ENCODE data around the gene CUL9.

The CUL9 gene

DNA sequence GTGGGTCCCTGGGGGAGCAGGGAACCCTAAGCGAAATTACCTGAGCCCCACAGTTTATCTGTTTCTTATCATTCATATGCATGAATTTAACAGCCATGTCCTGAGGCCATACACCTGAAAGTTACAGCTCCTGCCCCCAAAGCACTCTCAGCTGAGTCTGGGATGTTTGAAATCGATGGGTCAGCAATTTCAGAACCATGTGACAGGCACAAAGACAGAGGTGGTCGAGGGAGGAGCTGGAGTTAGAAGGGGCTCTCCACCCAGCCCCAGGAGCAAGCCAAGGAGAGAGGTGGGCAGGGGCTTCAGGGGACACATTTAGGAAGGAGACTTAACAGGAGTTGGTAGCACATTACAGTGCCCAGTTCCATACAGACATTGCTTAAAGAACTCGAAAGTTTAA, 76.2 kb downstream of the CUL9 start:
- DNase-seq = no peak

DNA sequence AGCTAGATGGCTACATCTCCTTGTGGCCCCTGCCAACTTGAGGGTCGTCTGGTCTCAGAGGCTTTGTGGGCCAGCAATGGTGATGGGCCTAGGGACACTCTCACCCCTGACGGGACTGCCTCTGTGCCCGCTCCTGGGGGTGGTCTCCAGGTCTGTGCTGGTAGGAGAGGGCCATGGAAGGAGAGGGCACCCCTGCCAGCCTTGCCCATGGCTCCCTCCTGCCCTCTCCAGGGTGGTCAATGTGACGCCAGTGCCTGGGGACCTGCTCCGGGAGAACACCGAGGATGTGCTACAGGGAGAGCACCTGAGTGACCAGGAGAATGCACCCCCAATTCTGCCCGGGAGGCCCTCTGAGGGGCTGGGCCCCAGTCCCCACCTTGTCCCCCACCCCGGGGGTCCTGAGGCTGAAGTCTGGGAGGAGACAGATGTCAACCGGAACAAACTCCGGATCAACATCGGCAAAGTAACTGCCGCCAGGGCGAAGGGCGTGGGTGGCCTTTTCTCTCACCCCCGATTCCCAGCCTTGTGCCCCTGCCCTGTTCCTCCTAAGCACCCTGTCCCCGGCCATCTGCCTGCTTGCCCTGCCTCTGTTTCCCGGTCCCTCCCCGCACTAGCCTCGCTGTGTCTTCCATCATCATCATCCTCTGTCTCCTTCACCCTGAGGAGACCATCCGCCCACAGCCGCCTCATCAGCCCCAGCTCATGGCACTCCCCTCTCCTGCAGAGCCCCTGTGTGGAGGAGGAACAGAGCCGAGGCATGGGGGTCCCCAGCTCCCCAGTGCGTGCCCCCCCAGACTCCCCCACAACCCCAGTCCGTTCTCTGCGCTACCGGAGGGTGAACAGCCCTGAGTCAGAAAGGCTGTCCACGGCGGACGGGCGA, 77.1 kb downstream of the CUL9 start:
- DNase-seq = no peak

DNA sequence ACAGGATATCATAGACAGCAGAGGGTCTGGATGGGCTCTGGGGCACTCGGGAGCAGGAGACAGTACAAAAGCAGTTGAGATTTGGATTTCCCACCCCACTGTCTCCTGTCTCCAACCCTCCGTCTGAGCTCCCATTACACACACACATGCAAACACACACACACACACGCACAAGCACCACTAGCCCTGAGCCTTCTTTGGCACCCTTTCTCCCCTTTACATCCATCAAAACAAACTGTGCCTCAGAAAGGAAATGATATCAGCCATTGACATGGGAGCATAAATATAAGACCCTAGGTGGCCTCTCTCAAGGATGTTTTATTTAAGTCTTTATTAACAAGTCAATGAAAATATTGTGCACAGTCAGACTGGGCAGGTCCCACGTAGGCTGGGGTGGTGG, 78.8 kb downstream of the CUL9 start:
- no peak for DNase-seq

DNA sequence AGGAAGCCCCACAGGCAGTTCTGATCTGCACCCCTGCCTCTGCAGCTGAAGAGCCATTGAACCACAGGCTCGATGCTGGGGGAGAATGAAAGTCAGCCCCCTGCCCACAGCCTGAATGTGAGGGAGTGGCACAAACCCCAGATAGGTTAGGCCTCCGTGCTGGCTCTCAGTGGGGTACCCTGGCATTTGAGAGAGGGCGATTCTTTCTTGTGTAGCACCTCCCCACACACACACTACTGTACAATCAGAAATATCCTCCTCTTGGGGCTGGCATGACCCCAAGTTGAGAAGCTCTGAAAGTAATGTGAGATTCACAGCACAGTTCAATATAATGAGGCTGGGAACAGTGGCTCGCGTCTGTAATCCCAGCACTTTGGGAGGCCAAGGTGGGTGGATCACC, 79.2 kb downstream of the CUL9 start:
- no peak for DNase-seq

DNA sequence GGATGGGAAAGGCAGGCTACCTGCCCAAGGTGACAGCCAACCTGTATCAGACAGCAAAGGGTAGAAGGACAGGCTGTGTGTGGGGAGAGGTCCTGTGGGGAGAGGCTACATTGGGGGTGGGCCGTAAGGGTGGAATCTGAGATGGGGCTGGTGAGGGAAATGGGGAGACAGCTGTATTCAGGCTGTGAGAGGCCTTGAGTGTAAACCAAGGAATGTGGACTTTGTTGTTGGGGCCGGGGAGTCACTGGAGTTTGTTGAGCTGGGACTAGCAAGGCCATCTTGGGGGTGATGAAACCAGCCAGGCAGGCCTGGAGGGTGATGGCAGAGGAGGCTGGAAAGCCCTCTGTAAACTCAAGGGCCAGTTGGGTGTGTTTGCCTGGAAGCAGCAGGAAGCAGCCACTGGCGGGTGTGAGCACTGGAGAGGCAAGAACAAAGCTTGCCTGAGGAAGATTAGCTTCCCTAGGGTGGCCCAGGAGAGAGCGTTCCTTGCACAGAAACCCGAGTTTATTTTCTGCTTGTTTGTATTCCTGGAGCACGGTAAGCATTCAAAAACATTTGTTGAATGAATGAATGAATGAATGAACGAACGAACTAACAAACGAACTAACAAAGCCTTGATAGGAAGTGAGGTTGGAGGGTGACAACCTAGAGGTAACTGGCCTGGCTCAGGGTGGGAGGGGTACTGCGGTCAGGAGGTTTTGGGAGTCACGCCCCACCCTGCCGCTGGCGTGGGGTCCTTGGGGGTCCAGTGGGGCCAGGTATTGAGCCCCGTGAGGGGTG, 80.2 kb downstream of the CUL9 start:
- no peak for DNase-seq

DNA sequence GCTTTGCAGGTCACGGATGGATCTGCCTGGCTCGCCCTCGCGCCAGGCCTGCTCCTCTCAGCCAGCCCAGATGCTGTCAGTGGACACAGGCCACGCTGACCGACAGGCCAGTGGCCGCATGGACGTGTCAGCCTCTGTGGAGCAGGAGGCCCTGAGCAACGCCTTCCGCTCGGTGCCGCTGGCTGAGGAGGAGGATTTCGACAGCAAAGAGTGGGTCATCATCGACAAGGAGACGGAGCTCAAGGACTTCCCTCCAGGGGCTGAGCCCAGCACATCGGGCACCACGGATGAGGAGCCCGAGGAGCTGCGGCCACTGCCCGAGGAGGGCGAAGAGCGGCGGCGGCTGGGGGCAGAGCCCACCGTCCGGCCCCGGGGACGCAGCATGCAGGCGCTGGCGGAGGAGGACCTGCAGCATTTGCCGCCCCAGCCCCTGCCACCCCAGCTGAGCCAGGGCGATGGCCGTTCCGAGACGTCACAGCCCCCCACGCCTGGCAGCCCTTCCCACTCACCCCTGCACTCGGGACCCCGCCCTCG, 80.9 kb downstream of the CUL9 start:
- no peak for DNase-seq

DNA sequence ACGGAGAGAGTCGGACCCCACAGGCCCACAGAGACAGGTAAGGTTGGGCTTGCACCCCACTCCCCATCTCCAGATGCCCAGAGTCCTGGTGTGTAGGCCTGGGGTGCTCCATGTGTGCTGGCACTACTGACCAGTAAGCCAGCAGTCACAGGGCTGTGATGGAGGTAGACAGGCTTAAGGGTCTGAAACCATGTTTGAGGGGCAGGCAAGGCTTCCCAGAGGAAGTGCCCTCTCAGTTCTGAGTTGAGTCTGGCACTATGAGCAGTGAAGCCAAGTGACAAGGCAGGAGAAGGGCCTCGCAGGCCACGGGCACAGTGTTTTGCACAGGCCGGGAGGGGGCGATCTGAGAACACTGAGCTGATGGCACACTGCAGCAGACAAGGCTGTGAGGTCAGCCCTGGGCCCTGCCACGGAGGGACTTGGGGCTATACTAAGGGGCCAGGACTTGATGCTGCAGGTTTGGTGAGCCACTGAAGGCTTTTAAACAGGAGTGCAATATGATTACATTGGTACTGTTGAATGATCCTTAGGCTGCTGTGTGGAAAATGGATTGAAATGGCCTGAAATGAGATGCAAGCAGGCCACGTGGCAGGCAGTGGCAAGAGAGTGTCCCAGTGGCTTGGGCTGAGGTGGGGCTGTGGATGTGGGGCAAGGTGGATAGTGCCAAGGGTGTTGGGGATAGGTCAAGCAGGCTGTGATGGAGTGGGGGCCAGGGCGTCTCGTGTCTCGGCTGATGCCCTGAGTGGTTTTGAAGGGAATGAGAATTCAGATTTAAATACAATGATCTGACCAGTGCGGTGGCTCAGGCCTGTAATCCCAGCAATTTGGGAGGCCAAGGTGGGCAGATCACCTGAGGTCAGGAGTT, 81.5 kb downstream of the CUL9 start:
- DNase-seq = peak; percentile 28

DNA sequence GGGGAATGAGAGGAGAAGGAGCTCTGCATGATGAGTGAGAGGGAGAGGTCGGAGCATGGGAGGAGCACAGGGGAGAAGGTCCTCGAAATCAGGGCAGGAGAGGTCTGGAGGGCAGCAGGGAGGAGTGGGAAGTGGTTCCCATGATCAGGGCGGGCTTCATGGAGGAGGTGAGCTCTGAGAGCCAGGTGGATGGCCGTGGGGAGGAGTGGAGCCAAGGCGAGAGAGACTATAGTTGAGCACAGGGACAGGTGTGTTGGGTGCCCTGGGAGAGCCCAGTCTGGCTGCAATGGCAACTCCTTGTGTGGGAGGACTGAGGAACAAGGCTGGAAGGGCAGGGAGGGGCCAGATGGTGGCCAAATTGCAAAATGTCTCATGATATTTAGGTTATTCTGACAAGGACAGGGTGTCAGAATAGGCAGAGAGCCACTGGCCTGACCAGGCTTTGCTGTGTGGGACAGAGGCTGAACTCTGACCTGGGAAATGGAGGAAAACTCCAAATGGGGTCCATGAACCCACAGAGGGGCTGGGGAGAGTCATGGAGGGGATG, 82.7 kb downstream of the CUL9 start:
- no peak for DNase-seq

DNA sequence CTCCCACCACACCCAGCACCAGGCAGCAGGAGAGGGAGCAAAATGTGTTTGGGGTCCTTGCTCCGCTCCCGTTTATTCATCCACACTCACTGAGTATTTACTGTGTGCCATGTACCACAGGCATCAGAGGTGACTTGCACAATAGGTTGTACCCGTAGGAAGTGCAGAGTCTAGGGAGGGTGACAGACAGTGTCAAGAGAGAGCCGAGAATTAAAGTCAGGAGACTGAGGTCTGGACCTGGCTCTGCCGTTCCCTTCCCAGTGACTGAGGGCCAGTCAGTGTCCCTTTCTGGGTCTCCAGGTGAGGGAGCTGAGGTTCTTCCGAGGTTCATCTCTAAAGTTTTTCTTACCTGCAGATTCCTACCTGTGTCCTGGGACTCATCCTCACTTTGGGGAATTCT, 83.6 kb downstream of the CUL9 start:
- no peak for DNase-seq

DNA sequence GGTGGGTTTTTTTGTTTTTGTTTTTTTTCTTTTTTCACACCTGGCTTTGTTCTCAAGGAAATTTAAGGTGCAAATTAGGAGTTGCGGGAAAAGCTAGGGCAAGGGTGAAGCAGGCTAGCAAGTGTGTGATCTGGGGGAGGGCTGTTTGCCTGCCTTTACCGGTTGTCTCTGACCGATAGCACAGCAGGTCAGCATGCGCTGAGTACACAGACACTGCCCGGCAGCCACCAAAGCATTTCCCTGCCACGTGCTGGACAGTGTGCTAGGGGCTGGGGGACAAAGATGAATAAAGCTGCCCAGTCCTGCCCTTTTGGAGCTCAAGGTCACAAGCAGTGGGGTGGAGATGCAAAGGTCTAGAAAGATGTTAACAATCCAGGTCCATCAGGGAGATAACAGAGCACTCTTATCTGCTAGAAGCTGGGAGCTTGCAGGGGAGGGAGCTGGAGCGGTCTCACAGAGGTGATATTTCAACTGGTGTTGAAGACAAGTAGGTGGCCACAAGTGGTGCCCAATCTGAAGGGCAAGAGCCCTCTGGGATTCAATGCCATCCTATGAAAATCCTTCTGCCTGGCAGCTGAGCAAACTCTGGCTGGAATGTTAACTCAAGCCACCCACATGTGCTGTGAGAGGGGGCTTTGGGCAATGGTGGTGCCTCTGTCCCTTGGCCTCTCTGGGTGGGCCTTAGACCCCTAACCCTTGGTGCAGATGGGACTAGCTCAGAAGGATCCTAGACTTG, 85.8 kb downstream of the CUL9 start:
- no peak for DNase-seq

DNA sequence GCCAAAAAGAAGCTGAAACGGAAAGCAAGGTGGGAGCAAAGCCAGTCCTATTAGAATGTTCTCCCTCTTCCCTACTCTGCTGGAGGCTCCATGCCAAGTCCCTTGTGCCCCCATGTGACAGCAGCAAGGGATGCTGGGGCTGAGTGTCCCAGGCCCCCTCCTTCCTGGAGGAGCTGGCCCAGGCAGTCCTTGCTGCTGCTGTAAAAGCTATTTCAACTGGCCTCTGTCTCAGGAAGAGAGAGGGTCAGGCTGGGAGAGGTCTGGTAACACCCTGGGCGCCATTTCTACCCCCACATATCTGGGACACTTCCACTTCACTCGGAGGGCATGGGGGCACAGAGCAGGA, 86.3 kb downstream of the CUL9 start:
- DNase-seq = no peak

DNA sequence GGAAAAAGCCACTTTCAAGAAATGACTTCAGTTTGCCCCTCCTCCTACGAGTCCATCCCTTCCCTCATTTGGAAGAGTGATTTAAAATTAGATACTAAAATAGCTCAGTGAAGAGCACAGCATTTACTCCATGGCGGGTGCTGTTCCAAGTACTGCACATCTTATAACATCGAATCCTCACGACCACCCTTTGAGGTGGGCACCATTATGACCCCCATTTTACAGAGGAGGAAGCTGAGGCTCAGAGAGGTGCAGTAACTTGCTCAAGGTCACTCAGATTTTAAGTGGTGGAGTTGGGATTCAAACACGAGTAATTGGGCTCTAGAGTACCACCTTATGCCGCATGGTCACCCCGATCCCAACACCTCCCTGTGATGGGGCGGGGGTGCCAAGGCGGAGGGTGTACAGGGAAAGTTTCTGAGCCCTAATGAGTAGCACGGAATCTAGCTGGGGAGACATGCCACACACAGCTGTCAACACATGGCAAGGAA, 86.8 kb downstream of the CUL9 start:
- no peak for DNase-seq

DNA sequence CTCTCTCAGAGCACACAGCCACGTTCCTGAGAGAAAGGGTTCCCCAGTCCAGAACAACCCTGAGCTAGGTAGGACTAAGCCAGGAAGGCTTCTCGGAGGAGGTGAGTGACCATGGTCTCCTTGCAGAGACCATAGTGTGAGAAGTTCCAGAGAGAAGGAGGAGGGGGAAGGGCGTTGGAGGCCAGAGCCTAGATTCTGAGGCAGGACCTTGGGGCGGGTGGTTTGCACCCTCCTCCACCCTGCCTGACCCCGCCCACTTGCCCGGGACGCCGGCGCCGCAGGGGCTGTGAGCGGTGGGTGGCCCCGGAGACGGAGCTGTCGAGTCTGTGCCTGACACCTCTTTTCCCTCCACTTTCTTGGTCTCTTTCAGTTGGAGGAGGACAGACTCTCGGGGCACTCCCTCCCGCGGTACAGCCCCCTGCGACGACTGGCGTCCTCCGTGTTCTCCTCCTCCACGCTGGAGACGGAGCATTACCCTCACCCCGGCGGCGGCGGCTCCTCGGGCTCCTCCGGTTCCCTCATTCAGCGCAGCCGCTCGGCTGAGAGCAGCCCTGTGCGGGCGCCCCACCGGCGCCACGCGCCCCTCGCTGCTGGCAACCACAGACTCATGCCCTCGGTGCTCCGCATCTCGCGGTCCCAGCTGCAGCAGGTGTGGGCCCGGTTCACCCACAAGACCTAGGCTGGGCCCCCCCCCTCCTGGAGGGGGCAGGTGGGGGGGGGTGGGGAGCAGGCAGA, 87.4 kb downstream of the CUL9 start:
- DNase-seq = peak; percentile 31

DNA sequence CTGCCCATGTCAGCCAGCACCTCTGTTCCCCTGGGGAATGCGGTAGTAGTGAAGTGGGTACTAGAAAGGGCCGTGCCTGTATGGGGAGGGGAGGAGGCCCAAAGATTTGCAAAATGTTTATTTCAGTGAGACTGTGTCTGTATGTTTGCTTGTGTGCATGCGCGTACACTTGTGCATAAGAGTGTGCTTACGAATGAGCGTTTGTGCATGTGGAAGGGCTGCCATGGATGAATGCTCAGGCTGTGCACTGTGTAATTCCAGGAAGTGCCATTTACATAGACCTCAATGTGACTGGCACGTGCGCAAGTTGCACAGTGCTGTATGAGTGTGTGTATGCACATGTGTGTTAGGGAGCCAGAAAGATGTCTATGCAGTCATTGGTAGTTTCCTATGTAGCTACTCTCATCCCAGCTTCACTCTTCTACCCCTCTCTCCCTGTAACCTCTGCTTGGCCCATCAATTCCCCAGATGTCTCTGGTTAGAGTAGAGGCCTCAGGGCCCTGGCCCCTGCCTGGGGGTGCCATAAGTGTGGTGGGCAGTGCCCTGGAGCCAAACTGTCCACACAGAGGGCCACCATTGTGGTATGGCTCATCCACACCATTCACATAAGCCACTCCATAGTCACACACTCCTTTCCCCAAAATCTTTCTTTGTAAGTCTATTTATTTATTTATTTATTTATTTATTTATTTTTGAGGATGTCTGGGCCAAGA, 89.3 kb downstream of the CUL9 start:
- no peak for DNase-seq

DNA sequence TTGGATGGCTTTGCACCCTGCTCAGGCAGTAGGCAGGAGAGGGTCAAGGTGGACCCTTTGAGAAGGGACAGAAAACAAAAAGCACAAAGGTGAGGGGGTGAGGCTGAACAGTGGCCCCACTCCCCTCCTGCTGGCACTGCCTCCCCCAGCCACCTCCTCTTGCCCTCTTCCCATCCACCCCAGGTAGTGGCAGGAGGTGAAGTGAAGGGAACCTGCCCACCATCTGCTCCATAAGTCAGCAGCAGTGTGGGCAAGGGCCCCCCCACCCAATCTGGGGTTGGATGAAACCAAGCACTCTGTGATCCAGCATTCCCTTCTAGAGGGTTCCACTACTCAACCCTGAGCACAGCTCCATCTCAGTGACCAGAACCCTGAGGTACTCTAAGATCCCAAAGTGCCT, 89.9 kb downstream of the CUL9 start:
- no peak for DNase-seq

DNA sequence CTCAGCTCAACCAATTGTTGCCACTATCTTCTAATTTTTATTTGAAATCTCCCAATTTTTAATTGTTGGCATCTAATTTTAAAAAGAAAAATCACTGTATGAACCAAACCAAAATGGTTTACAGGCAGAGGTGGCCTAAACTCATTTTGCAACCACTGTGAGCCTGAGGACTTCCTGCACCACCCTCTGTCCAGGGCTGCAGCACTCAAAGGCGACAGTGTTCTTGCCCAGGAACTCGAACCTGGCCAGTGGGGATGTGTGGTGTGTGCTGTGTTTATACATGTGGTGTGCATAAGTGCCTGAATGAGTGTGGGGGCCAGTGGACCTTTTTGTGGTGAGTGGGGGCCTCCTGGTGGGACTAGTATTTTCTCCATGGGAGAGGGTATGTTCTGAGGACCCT, 91.7 kb downstream of the CUL9 start:
- no peak for DNase-seq

Measured in activated gamma-delta T cell (primary cell).